Ovary (tissue), 3 donors: ENCODE data around the gene VENTX.

Source experiments
- POLR2A ChIP-seq: fragments of 450-650 bp; IDR thresholded peaks from one replicate; pipeline ENCODE4 v1.6.1; 2017; ENCODE audit warnings: antibody characterized with exemption, mild to moderate bottlenecking, moderate library complexity
- TF ChIP-seq, protein P1 (sequence below), 3 donors: fragments of 450-650 bp in 2 of 3; fragments of 200-600 bp in 1 of 3; IDR thresholded peaks; one replicate each; pipeline versions ENCODE4 v1.5.1 to v1.8.0; 2016 to 2022; ENCODE audit warnings: antibody characterized with exemption in 3 of 3, mild to moderate bottlenecking in 1 of 3
- donor health status: DM: no; HTN: no; CAD: no.

DNA sequence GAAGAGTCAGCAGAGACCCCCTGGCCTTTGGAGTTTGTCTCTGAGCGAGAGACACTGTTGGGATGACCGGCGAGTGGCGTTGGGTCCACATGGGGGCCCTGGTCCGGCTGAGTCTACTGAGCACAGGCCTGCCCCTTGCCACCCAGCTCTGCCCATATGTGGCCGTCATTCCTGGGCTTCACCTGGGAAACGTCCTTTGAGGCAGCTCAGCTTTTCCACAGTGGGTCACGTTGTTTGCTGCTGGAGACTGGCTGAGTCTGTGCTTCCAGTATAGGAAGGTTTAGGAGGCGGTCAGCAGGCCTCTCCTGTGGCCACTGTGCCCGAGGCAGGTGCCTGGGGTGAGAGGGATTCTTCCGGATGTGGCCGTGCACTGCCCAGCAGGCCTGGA, 21.9 kb downstream of the VENTX start:
- TF ChIP-seq, protein P1, sequence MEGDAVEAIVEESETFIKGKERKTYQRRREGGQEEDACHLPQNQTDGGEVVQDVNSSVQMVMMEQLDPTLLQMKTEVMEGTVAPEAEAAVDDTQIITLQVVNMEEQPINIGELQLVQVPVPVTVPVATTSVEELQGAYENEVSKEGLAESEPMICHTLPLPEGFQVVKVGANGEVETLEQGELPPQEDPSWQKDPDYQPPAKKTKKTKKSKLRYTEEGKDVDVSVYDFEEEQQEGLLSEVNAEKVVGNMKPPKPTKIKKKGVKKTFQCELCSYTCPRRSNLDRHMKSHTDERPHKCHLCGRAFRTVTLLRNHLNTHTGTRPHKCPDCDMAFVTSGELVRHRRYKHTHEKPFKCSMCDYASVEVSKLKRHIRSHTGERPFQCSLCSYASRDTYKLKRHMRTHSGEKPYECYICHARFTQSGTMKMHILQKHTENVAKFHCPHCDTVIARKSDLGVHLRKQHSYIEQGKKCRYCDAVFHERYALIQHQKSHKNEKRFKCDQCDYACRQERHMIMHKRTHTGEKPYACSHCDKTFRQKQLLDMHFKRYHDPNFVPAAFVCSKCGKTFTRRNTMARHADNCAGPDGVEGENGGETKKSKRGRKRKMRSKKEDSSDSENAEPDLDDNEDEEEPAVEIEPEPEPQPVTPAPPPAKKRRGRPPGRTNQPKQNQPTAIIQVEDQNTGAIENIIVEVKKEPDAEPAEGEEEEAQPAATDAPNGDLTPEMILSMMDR (IDR thresholded peaks at IDR 0.05), result no peak
- no peak for TF ChIP-seq POLR2A
